HCT116 (cell line): ENCODE measurements around the gene LEAP2.

Source experiments
- POLR2A ChIP-seq: IDR thresholded peaks from 2 replicates; pipeline ENCODE4 v1.7.0; 2011; ENCODE audit warnings: borderline replicate concordance; ENCODE audit not compliant: insufficient read depth, insufficient read length; ENCODE audit errors: extremely low read depth
- RAD21 ChIP-seq: IDR thresholded peaks from 2 replicates; pipeline ENCODE4 v1.6.1; 2012; ENCODE audit warnings: low read depth, mild to moderate bottlenecking
- ZNF274 ChIP-seq: fragments of 200-500 bp; sonication (Bioruptor generic); IDR thresholded peaks from 2 replicates; pipeline ENCODE4 v1.6.1; 2014; ENCODE audit warnings: mild to moderate bottlenecking, low read depth, low read length, inconsistent platforms

DNA sequence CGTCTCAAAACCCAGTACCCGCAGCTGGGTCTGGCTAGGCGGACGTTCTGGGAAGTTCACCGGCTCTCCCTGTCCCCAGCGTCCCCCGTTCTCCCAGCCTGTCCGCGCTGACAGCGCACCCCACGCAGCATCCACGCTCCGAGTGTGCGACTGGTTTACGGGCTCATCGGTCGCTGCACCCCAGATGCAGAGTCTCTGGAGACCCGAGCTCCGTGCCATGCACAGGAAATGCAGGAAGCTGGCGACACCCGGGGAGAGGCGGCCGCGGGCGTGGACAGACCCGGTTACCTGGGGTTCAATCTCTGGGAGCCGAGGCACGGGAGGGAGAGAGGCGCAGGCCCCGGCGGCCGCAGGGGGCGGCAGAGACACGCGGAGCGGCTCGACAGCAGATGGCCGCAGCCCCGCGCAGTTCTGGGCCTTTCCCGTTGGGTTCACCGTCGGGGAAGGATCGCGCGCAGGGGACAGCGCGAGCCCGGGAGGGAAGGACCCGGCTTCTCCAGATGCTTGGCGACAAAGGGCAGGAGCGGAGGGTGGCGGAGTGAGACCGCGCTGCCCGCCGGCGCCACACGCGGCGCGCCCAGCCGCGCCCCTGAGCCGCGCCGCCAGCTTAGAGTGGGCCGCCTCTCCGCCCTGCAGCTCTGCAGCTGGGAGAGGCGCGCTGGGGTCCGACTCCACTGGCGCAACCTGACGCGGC lies 43.6 kb upstream of the LEAP2 start:
- TF ChIP-seq POLR2A: no peak
- no peak for TF ChIP-seq ZNF274
- TF ChIP-seq RAD21: peak; percentile 86
